HG03060 (cell line): Measurements from ENCODE around the gene SMIM22.

Source experiments
- ATAC-seq: cut with Tn5 transposase; IDR thresholded peaks from one replicate; pipeline ENCODE4 v1.9.1; 2021; ENCODE audit warnings: low read depth, moderate number of reproducible peaks; ENCODE audit not compliant: unreplicated experiment

The SMIM22 gene

GRCh38 chr16:4813251-4814003 is 18.3 kb downstream of the SMIM22 start:
- no peak for ATAC-seq

GRCh38 chr16:4814046-4814445 is 18.9 kb downstream of the SMIM22 start:
- ATAC-seq: no peak

GRCh38 chr16:4814542-4815173 is 19.5 kb downstream of the SMIM22 start:
- no peak for ATAC-seq

- no peak for ATAC-seq
Observed at GRCh38 chr16:4820652-4821051, 25.5 kb downstream of the SMIM22 start.

GRCh38 chr16:4825196-4825595 is 30.0 kb downstream of the SMIM22 start:
- ATAC-seq: no peak

- ATAC-seq: no peak
Observed at GRCh38 chr16:4826526-4826925, 31.4 kb downstream of the SMIM22 start.

- no peak for ATAC-seq
Observed at GRCh38 chr16:4826980-4827379, 31.8 kb downstream of the SMIM22 start.

GRCh38 chr16:4828567-4829321 is 33.6 kb downstream of the SMIM22 start:
- no peak for ATAC-seq

GRCh38 chr16:4830408-4830807 is 35.2 kb downstream of the SMIM22 start:
- ATAC-seq: no peak

GRCh38 chr16:4831616-4832015 is 36.4 kb downstream of the SMIM22 start:
- no peak for ATAC-seq

- no peak for ATAC-seq
Observed at GRCh38 chr16:4832698-4833343, 37.7 kb downstream of the SMIM22 start.

GRCh38 chr16:4833584-4833983 is 38.4 kb downstream of the SMIM22 start:
- ATAC-seq: no peak

- ATAC-seq: no peak
Observed at GRCh38 chr16:4836727-4837126, 41.6 kb downstream of the SMIM22 start.

GRCh38 chr16:4837733-4838501 is 42.7 kb downstream of the SMIM22 start:
- no peak for ATAC-seq

- ATAC-seq: no peak
Observed at GRCh38 chr16:4839942-4840341, 44.8 kb downstream of the SMIM22 start.

- no peak for ATAC-seq
Observed at GRCh38 chr16:4840984-4841383, 45.8 kb downstream of the SMIM22 start.
